ENCODE measurements around the gene TLE5.

GRCh38 chr19:3038214-3038613 is 24.1 kb downstream of the TLE5 start:
- TF ChIP-seq, protein P1, sequence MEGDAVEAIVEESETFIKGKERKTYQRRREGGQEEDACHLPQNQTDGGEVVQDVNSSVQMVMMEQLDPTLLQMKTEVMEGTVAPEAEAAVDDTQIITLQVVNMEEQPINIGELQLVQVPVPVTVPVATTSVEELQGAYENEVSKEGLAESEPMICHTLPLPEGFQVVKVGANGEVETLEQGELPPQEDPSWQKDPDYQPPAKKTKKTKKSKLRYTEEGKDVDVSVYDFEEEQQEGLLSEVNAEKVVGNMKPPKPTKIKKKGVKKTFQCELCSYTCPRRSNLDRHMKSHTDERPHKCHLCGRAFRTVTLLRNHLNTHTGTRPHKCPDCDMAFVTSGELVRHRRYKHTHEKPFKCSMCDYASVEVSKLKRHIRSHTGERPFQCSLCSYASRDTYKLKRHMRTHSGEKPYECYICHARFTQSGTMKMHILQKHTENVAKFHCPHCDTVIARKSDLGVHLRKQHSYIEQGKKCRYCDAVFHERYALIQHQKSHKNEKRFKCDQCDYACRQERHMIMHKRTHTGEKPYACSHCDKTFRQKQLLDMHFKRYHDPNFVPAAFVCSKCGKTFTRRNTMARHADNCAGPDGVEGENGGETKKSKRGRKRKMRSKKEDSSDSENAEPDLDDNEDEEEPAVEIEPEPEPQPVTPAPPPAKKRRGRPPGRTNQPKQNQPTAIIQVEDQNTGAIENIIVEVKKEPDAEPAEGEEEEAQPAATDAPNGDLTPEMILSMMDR (IDR thresholded peaks at IDR 0.05) = no peak
- TF ChIP-seq POLR2AphosphoS5 (IDR thresholded peaks at IDR 0.05) (no peak), POLR2A (IDR thresholded peaks at IDR 0.05) (no peak), EP300 (IDR thresholded peaks at IDR 0.05) (no peak)

Data from stomach (tissue), 4 donors.